Heart left ventricle (tissue), 16 donors: ENCODE measurements around the gene MRPL34. TPM values are rescaled to one million over a fixed set of nuclear protein-coding genes. Genes with fewer than 3 reads are reported as not detected.

Experiments used
- ATAC-seq, 4 donors: fragments of 200-7000 bp; cut with Tn5 transposase; one replicate each; pipeline ENCODE4 v1.9.1; 2020 to 2022; ENCODE audit warnings: moderate library complexity in 4 of 4, mild to moderate bottlenecking in 3 of 4, moderate number of reproducible peaks in 1 of 4
- DNase-seq, 5 donors: peaks; one replicate each; pipeline ENCODE4 v3.0.0-alpha.2; 2020
- H3K27ac ChIP-seq, 12 donors: fragments of 200-600 bp; sonication (generic) in 4 of 12; one replicate each; pipeline versions ENCODE4 v1.5.0 to v1.8.0; 2016 to 2022; ENCODE audit warnings: mild to moderate bottlenecking in 2 of 12
- H3K27me3 ChIP-seq, 9 donors: fragments of 200-600 bp; sonication (generic) in 2 of 9; one replicate each; pipeline versions ENCODE4 v1.5.1 to v1.8.0; 2016 to 2022; ENCODE audit warnings: mild to moderate bottlenecking in 3 of 9
- H3K36me3 ChIP-seq, 9 donors: fragments of 200-600 bp; sonication (generic) in 2 of 9; one replicate each; pipeline versions ENCODE4 v1.5.0 to v1.8.0; 2018 to 2022; ENCODE audit warnings: mild to moderate bottlenecking in 2 of 9
- H3K4me1 ChIP-seq, 12 donors: fragments of 200-600 bp; sonication (generic) in 4 of 12; one replicate each; pipeline versions ENCODE4 v1.5.0 to v1.8.0; 2016 to 2022; ENCODE audit warnings: mild to moderate bottlenecking in 3 of 12
- H3K4me3 ChIP-seq, 12 donors: fragments of 200-600 bp; sonication (generic) in 4 of 12; one replicate each; pipeline versions ENCODE4 v1.5.0 to v1.8.0; 2017 to 2022; ENCODE audit warnings: mild to moderate bottlenecking in 9 of 12, moderate library complexity in 4 of 12
- H3K9me3 ChIP-seq, 12 donors: fragments of 200-600 bp; sonication (generic) in 4 of 12; one replicate each; pipeline versions ENCODE4 v1.5.0 to v1.8.0; 2016 to 2022; ENCODE audit warnings: mild to moderate bottlenecking in 1 of 12
- POLR2A ChIP-seq, 2 donors: fragments of 450-650 bp; IDR thresholded peaks; one replicate each; pipeline ENCODE4 v1.6.1; 2017; ENCODE audit warnings: antibody characterized with exemption in 2 of 2, mild to moderate bottlenecking in 2 of 2, moderate library complexity in 2 of 2
- WGBS, 4 donors: extraction: QIAGEN DNeasy Blood & Tissue Kit in 2 of 4; methylation state at CpG; one replicate each; pipeline versions ENCODE4 v1.1.5 to v1.1.7; 2013 to 2018; 5-methylcytosine and 5-hydroxymethylcytosine counted together
- intact Hi-C, 10 donors: fragments of 100-400 bp; cut with DNase I; formaldehyde crosslinking; loops; one replicate each; pipeline versions ENCODE4 v1.11.1 to v1.14.2; 2022
- polyA plus RNA-seq, 2 donors: library from polyadenylated mRNA; stranded (reverse); fragments of 200-250 nt; gene quantifications; one replicate each; pipeline ENCODE4 v1.2.3, GENCODE V29; 2013
- total RNA-seq, 9 donors: library from RNA; depleted of rRNA in 2 of 9; stranded (reverse); fragments of >200 nt in 2 of 9; fragmentation: NEBNext Ultra II Directional in 3 of 9; extraction: Animal tissue kit (Norgen Biotek cat#: 25700) in 3 of 9; gene quantifications; one replicate each; pipeline versions ENCODE4 v1.1.0 to v1.2.4, GENCODE V29; 2016 to 2023
- TF ChIP-seq, protein P1 (sequence below), 12 donors: fragments of 200-600 bp; sonication (generic) in 4 of 12; IDR thresholded peaks; one replicate each; pipeline versions ENCODE4 v1.5.0 to v1.8.0; 2018 to 2022; ENCODE audit warnings: antibody characterized with exemption in 12 of 12, mild to moderate bottlenecking in 5 of 12
- donor health status: ischemic (EF 13 %, LVEDD 7.1; RV severe dilation, severe dysfunction).
- donor health status: healthy with polysubstance abuse.
- donor health status: DM: no; HTN: yes; CAD: no.
- donor health status: DM: no; HTN: no; CAD: no.
- donor health status: ischemic (EF 25% LVEDD 6.9; RV normal size, moderate dysfunction).
- donor health status: ischemic (EF 25% LVEDD 5.7; RV mildly dilated, moderate dysfunction).
- donor health status: healthy.
- donor health status: DM: yes; HTN: yes; CAD: no.
- donor health status: ischemic (EF 35%, LVEDD 5.7; RV mildly dilated, moderate dysfunction).
- donor health status: nonischemic (EF 11% LVEDD 7.7; RV severe dilation, severe dysfunction).
- donor health status: DM: yes; HTN: yes; CAD: no.
- donor health status: PGD.
- donor health status: ischemic (EF 29% LVEDD 5.4; RV normal size, mild dysfunction).
- donor health status: nonischemic (EF 23%, LVEDD 6.1; RV moderate dilation, normal function).

MRPL34 gene
- total and polyA plus RNA-seq, 11 donors = 97.8 to 389 (median 190) TPM

DNA sequence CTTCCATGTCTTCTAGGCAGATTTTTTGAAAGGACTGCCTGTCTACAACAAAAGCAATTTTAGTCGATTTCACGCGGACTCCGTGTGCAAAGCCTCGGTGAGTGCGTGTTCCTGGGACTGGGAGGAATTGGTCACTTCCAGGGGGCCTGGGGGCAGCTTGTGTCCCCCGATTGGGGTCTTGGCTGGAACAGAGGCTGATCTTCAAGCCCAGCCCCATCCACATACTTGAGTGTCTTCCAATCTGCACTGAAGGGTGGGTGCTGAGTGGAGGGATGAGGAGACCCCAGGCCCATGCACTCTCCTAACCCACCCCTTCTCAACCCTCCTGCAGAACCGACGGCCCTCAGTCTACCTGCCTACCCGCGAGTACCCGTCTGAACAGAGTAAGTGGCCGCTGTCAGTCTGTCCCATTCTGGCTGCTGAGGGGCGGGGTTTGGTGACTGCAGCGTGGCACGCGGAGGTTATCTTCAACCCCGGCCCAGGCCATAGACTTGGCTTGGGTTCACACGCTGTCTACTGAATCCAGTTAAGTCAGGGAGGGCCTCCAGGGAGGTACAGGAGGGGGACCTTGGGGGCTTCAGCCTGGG is 8.4 kb downstream of the MRPL34 start:
- Histone ChIP-seq H3K4me3 (no peak overlapping the region), H3K27me3 (no peaks in the 10 kb centered on the region), H3K36me3 (peaks cover 0 to 49% (median 38%) of the 10 kb centered on the region in 9 donors), H3K4me1 (peaks cover 0 to 26% (median 17%) of the 10 kb centered on the region in 12 donors), H3K27ac (no peak overlapping the region), H3K9me3 (no peaks in the 10 kb centered on the region)
- 84 to 93% (median 90%) methylated on average over 18 to 19 of the region's 19 CpGs for WGBS, 4 donors
- TF ChIP-seq POLR2A (IDR thresholded peaks at IDR 0.05) = no peak
- TF ChIP-seq, protein P1, sequence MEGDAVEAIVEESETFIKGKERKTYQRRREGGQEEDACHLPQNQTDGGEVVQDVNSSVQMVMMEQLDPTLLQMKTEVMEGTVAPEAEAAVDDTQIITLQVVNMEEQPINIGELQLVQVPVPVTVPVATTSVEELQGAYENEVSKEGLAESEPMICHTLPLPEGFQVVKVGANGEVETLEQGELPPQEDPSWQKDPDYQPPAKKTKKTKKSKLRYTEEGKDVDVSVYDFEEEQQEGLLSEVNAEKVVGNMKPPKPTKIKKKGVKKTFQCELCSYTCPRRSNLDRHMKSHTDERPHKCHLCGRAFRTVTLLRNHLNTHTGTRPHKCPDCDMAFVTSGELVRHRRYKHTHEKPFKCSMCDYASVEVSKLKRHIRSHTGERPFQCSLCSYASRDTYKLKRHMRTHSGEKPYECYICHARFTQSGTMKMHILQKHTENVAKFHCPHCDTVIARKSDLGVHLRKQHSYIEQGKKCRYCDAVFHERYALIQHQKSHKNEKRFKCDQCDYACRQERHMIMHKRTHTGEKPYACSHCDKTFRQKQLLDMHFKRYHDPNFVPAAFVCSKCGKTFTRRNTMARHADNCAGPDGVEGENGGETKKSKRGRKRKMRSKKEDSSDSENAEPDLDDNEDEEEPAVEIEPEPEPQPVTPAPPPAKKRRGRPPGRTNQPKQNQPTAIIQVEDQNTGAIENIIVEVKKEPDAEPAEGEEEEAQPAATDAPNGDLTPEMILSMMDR (IDR thresholded peaks at IDR 0.05) = no peak
- DNase-seq (no peak), ATAC-seq (no peak)
- intact Hi-C loops = no loop called here

DNA sequence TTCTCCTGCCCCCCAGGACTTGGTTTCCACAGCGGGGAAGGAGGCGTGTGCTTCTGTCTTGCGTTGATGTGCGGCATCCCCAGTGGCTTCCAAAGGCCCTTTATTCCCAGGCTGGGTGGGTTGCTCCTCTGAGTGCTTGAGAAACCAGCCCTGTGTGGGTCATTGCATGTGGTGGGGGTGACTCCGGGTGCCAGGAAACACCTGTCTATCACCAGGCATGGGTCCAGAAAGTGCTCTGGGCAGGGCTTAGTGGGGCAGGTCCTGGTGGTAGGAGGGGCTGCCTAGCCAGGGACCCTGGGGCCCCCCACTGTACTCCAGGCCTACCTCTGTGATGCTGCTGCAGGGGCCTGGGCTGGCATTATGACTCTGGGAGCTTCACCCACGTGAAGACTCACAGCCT is 13.3 kb downstream of the MRPL34 start:
- no peaks in the 10 kb centered on the region for H3K27me3 ChIP-seq
- DNase-seq (no peak), ATAC-seq (no peak)
- H3K36me3 ChIP-seq = peaks cover 0 to 77% (median 59%) of the 10 kb centered on the region in 9 donors
- intact Hi-C loops = no loop called here
- no peak for TF ChIP-seq POLR2A (IDR thresholded peaks at IDR 0.05)
- TF ChIP-seq, protein P1 (IDR thresholded peaks at IDR 0.05) = no peak
- WGBS, 4 donors = 77 to 80% (median 79%) methylated on average over 6 of the region's 6 CpGs
- peaks cover 0 to 8% (median 0%) of the 10 kb centered on the region in 12 donors for H3K4me1 ChIP-seq
- no peak overlapping the region for H3K27ac ChIP-seq
- H3K9me3 ChIP-seq = no peaks in the 10 kb centered on the region
- H3K4me3 ChIP-seq = no peak overlapping the region

DNA sequence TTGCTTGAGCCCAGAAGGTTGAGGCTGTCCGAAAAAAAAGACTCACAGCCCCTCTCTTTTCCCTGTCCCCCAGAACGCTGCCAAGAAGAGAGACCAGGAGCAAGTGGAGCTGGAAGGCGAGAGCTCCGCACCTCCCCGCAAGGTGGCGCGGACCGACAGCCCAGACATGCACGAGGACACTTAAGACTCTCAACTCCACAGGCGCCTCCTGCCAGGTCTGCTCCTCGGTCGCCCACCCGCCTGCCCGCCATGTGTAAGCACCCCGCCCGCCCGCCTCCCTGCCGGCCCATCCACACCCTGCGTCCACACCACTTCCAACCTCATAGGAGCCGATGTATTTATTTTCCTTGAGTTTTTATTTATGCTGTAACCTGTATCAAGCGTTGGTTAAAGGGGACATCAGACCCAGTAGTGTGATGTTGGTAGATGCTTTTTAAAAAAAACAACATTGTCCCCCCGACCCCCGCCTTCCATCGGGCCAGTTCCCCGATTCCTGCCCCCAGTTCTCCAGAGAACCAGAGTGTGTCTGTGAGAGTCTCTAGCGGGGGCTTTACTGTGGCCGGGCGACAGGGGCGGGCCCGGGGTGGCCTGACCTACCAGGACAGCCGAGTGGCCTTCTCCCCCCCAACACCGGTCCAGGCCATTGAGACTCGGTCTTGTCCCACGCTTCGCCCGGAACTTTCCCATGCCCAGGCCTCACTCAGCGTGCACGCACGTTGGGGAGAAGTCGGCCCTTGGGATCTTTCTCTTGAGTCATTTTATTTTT is 14.0 kb downstream of the MRPL34 start:
- Histone ChIP-seq H3K9me3 (no peaks in the 10 kb centered on the region), H3K27me3 (no peaks in the 10 kb centered on the region), H3K4me1 (peaks cover 0 to 8% (median 0%) of the 10 kb centered on the region in 12 donors), H3K36me3 (peaks cover 0 to 70% (median 52%) of the 10 kb centered on the region in 9 donors), H3K27ac (no peak overlapping the region), H3K4me3 (no peak overlapping the region)
- 90 to 95% (median 93%) methylated on average over 40 of the region's 40 CpGs for WGBS, 4 donors
- no peak for TF ChIP-seq POLR2A (IDR thresholded peaks at IDR 0.05)
- TF ChIP-seq, protein P1 (IDR thresholded peaks at IDR 0.05) = no peak
- intact Hi-C loops = no loop called here
- DNase-seq (no peak), ATAC-seq (no peak)

DNA sequence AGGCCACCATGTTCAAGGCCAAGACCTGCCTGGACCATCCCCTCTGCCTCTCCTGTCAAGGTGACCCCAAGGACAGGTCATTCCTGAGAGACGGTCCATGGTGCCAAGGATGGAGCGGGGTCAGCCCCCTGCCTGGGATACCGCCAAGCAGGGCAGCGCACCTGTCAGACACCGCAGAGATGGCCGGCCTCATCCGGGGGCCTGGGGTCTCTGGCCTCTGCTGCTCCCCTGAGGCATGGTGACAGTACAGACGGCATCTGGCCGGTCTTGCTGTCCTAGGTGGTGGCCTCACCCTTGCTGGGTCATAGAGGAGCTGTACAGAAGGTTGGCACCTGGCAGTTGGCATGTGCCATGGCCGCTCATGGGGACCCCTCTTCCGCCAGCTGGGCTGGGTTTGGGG is 14.8 kb downstream of the MRPL34 start:
- WGBS, 4 donors = 82 to 100% (median 87%) methylated on average over 1 to 11 of the region's 11 CpGs
- no peak overlapping the region for H3K4me3 ChIP-seq

More for the DNA sequence above, 14.8 kb downstream of the MRPL34 start:
- no peak for DNase-seq
- no peak for TF ChIP-seq POLR2A (IDR thresholded peaks at IDR 0.05)
- TF ChIP-seq, protein P1 (IDR thresholded peaks at IDR 0.05) = no peak
- no peak for ATAC-seq
- H3K36me3 ChIP-seq = peaks cover 0 to 64% (median 46%) of the 10 kb centered on the region in 9 donors
- no peak overlapping the region for H3K27ac ChIP-seq
- no peaks in the 10 kb centered on the region for H3K27me3 ChIP-seq
- no peaks in the 10 kb centered on the region for H3K9me3 ChIP-seq
- intact Hi-C loops = no loop called here
- H3K4me1 ChIP-seq = peaks cover 0 to 8% (median 0%) of the 10 kb centered on the region in 12 donors
